ENCODE measurements around the gene MEX3A. TPM values are rescaled to one million over a fixed set of nuclear protein-coding genes. Genes with fewer than 3 reads are reported as not detected.

The MEX3A gene
- total and polyA plus RNA-seq, 2 experiments from 2014 or later: 18.5 to 38.1 TPM

GRCh38 chr1:156065212-156065611 is 17.1 kb downstream of the MEX3A start:
- H3K4me2 ChIP-seq: no peak overlapping the region
- TF ChIP-seq ZNF331 (CRISPR knock-in tag; IDR thresholded peaks at IDR 0.05; ENCODE audit: low read depth) (no peak), EZH2phosphoT487 (IDR thresholded peaks at IDR 0.05; ENCODE audit: unreplicated experiment) (no peak), ETS1 (IDR thresholded peaks at IDR 0.05) (no peak), STAT1 (IDR thresholded peaks at IDR 0.05; ENCODE audit: unreplicated experiment) (no peak), POLR2AphosphoS5 (IDR thresholded peaks at IDR 0.05; ENCODE audit: low read depth) (no peak), JUNB (IDR thresholded peaks at IDR 0.05; ENCODE audit: unreplicated experiment) (no peak), EZH2 (IDR thresholded peaks at IDR 0.05; ENCODE audit: low read depth, unreplicated experiment) (no peak), NANOG (IDR thresholded peaks at IDR 0.05; ENCODE audit: borderline replicate concordance) (no peak), REST (IDR thresholded peaks at IDR 0.05; ENCODE audit: unreplicated experiment) (no peak), CTCF (conservative IDR thresholded peaks at IDR 0.05; ENCODE audit: low read depth in 2 of 2) (no peak), ZNF462 (CRISPR knock-in tag; IDR thresholded peaks at IDR 0.05) (no peak), ZNF114 (CRISPR knock-in tag; IDR thresholded peaks at IDR 0.05) (no peak), CREB1 (CRISPR knock-in tag; IDR thresholded peaks at IDR 0.05; ENCODE audit: low read depth) (no peak)
- 0 out of 2 replicates have a peak, but pooled peaks cover 4% of the 10 kb centered on the region for H3K79me2 ChIP-seq (replicated peaks; ENCODE audit: insufficient read depth)
- peaks cover 22% of the 10 kb centered on the region for H3K27me3 Mint-ChIP-seq (ENCODE audit: insufficient read depth, low read depth, poor library complexity)
- H3K36me3 ChIP-seq (ENCODE audit: insufficient read depth): no peaks in the 10 kb centered on the region
- peaks cover 7% of the 10 kb centered on the region; the same call in 1 of the 2 replicates for H3K27me3 ChIP-seq (ENCODE audit: insufficient read depth)
- no peak overlapping the region for H3K4me3 ChIP-seq
- no peak for ATAC-seq
- no peak overlapping the region for H3K27ac Mint-ChIP-seq
- H3K4me1 Mint-ChIP-seq: peaks cover 45% of the 10 kb centered on the region
- no peak overlapping the region for H3K27ac ChIP-seq (ENCODE audit: low read depth)
- no peaks in the 10 kb centered on the region for H3K9me3 Mint-ChIP-seq
- DNase-seq (ENCODE audit: low spot score): no peak
- H4K20me1 ChIP-seq (replicated peaks; ENCODE audit: insufficient read depth): peaks cover 13% of the 10 kb centered on the region
- peaks cover 16% of the 10 kb centered on the region; the same call in 1 of the 2 replicates for H3F3A ChIP-seq (replicated peaks; ENCODE audit: low read depth)
- no peak overlapping the region for H2AFZ ChIP-seq
- H3K36me3 Mint-ChIP-seq (ENCODE audit: low read depth): peaks cover 33% of the 10 kb centered on the region
- no peaks in the 10 kb centered on the region for H3K9me2 ChIP-seq (ENCODE audit: insufficient read depth)
- peaks cover 20% of the 10 kb centered on the region for H3K4me1 ChIP-seq (ENCODE audit: insufficient read depth)
- H3K4me3 Mint-ChIP-seq: no peak overlapping the region; the same call in 2 of the 3 replicates
